Right lobe of liver (tissue), 4 donors: ENCODE data around the gene FAAH.

ENCODE experiments used
- POLR2A ChIP-seq: fragments of 450-650 bp; IDR thresholded peaks from one replicate; pipeline ENCODE4 v1.6.1; 2017; ENCODE audit warnings: antibody characterized with exemption, mild to moderate bottlenecking
- TF ChIP-seq, protein P1 (sequence below), 4 donors: fragments of 200-600 bp in 3 of 4; fragments of 450-650 bp in 1 of 4; IDR thresholded peaks; one replicate each; pipeline versions ENCODE4 v1.5.1 to v1.8.0; 2016 to 2022; ENCODE audit warnings: antibody characterized with exemption in 4 of 4, mild to moderate bottlenecking in 2 of 4
- donor health status: DM: no; HTN: no; CAD: no.
- donor health status: DM: no; HTN: no; CAD: no.
- donor health status: DM: no; HTN: yes; CAD: no.

DNA sequence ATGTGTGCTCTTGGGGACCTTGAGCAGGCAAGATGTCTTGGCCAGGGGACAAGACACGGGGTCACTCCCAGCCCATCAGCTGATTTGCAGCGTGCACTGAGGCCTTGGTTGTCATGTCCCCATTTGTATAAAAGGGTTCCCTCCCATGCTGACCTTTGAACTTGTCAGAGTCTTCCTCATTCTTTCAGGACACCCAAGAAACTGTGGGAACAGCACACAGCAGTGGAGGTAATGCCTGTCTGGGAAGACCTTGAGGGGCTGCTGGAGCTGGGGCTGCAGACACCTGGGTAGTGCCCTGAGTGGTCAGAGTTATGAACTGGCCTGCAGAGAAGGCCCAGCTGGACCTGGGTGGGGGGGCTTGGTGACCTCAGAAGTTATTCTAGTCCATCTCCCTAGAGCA, 46.4 kb downstream of the FAAH start:
- TF ChIP-seq, protein P1, sequence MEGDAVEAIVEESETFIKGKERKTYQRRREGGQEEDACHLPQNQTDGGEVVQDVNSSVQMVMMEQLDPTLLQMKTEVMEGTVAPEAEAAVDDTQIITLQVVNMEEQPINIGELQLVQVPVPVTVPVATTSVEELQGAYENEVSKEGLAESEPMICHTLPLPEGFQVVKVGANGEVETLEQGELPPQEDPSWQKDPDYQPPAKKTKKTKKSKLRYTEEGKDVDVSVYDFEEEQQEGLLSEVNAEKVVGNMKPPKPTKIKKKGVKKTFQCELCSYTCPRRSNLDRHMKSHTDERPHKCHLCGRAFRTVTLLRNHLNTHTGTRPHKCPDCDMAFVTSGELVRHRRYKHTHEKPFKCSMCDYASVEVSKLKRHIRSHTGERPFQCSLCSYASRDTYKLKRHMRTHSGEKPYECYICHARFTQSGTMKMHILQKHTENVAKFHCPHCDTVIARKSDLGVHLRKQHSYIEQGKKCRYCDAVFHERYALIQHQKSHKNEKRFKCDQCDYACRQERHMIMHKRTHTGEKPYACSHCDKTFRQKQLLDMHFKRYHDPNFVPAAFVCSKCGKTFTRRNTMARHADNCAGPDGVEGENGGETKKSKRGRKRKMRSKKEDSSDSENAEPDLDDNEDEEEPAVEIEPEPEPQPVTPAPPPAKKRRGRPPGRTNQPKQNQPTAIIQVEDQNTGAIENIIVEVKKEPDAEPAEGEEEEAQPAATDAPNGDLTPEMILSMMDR (IDR thresholded peaks at IDR 0.05), result no peak
- TF ChIP-seq POLR2A, result no peak
